Astrocyte of the spinal cord (primary cell): ENCODE data around the gene SF3B4.
"Not testable (repeated sequence)": the region's sequence is repeated elsewhere in the genome, so short reads cannot be mapped to it uniquely, and the experiment has no call there.

ENCODE experiments used
- DNase-seq: peaks from one replicate; pipeline ENCODE4 v3.0.0; 2011; ENCODE audit warnings: low read depth, low spot score
- H3K4me3 ChIP-seq: 2 replicates; pipeline ENCODE4 v1.5.1; 2011; ENCODE audit warnings: low read depth, mild to moderate bottlenecking, low read length, moderate library complexity
- in situ Hi-C: cut with HindIII; loops from 2 replicates; pipeline ENCODE4 v1.10.0; 2017; ENCODE audit warnings: low sequenced_read_pairs
- TF ChIP-seq, protein P1 (sequence below): IDR thresholded peaks from 2 replicates; pipeline ENCODE4 v1.5.1; 2012; ENCODE audit warnings: low read depth, mild to moderate bottlenecking, low read length, inconsistent platforms

Gene SF3B4

DNA sequence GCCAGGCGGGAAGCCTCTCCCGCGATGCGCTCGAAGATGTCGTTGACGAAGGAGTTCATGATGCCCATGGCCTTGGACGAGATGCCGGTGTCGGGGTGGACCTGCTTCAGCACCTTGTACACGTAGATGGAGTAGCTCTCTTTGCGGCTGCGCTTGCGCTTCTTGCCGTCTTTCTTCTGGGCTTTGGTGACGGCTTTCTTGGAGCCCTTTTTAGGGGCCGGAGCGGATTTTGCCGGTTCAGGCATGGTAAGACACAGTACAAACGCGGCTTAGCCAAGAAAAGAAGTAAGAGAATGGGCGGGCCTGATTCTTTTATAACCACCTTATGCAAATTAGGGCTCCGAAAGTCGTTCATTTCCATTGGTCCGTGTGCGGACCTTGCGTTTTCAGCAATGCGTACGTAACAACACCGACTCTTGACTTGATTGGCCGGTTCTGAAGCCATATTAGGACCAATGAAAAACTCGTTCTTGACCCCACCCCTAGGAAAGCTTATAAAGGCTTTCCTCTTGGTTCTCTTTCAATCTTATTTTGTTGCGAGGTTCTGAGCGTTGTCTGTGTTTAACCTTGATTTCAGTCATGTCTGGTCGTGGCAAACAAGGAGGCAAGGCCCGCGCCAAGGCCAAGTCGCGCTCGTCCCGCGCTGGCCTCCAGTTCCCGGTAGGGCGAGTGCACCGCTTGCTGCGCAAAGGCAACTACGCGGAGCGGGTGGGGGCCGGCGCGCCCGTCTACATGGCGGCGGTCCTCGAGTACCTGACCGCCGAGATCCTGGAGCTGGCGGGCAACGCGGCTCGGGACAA lies 41.0 kb downstream of the SF3B4 start:
- H3K4me3 ChIP-seq, result peak overlapping the region; percentile 85
- peak; percentile 99 for DNase-seq
- in situ Hi-C loops, result no loop called here
- TF ChIP-seq, protein P1, sequence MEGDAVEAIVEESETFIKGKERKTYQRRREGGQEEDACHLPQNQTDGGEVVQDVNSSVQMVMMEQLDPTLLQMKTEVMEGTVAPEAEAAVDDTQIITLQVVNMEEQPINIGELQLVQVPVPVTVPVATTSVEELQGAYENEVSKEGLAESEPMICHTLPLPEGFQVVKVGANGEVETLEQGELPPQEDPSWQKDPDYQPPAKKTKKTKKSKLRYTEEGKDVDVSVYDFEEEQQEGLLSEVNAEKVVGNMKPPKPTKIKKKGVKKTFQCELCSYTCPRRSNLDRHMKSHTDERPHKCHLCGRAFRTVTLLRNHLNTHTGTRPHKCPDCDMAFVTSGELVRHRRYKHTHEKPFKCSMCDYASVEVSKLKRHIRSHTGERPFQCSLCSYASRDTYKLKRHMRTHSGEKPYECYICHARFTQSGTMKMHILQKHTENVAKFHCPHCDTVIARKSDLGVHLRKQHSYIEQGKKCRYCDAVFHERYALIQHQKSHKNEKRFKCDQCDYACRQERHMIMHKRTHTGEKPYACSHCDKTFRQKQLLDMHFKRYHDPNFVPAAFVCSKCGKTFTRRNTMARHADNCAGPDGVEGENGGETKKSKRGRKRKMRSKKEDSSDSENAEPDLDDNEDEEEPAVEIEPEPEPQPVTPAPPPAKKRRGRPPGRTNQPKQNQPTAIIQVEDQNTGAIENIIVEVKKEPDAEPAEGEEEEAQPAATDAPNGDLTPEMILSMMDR, result no peak

DNA sequence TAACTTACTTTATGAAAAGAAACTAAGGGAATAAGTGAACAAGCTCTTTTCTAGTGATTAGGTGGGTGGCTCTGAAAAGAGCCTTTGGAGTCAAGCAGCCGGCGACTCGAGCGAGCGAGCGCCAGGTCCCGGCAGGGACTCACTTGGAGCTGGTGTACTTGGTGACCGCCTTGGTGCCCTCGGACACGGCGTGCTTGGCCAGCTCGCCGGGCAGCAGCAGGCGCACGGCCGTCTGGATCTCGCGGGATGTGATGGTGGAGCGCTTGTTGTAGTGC lies 41.5 kb downstream of the SF3B4 start:
- in situ Hi-C loops, DNase-seq: not testable (repeated sequence)
- peak overlapping the region; percentile 85 for H3K4me3 ChIP-seq

DNA sequence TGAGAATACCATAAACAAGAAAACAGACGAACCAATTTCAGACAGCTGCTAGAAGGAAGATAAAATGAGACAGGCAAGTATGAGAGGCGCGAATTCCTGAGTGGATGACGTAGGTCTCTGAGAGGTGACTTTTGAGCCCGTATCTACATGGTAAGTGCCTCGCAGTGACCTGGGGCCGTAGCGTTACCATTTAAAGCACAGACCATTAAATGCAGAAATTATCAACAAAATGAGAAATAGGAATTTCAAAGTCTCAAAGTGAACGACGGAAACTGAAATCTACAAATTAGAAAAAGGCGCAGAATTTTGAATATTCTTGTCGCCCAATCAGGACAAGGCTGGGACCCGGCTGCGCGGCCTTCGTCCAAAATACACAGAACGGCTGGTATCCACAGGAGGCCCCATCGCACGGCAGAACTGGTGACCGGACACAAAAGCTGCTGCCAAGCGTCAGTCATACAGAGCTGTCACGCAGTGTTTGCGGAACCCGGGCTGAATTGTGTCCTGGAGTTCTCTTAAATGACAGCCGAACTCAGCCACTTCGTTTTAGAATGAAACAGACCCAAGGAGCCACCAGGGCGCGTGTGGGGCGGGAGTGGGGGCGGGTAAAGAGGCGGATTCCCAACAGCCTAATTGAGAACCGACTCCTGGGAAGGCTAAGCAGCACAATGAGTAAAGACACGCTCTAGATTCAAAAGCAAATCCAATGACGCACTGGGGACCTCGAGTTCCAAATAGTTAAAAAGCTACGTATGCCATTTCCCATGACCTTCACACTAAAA lies 42.1 kb downstream of the SF3B4 start:
- TF ChIP-seq, protein P1, result no peak
- DNase-seq, result peak; percentile 90
- in situ Hi-C loops, result no loop called here
- H3K4me3 ChIP-seq, result peak overlapping the region; percentile 85

DNA sequence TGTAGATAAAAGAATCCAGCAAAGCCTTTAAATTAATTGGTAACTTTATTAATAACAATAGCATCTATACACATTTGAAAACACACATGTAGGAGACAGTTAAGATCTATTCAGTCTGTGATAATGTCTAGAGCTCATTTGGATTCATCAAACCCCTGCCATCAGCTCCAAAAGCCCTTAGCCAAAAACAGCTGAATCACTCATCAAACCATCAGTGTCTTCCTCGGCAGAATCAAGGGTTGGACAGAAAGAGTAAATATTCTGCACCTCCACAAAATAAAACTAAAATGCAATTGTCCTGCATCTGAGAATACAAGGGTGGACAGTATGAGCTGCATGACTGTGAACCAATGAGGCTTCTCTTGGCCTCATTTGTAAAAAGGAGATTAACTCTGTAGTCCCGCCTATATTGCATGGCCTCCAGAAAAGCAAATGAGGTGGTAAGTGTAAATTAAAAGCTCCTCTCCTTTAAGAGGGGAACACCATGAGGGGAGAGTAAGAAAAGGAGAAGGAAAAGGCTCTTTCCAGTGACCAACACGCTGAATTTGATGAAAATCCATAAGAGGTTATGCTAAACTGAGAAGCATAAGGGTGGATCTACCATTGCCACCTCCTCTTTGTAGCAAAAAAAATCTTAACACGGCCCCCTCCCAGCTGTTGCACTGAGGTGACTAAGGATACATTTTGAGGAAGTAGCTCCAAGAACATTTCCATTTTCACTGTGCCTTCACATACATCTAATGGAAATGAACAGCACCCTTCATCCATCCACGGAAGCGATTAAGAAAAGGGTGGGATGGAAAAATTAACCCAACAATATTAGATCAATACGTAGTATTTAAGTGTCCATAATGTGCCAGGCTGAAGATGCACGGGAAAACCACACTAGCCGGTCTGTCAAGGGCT lies 42.9 kb downstream of the SF3B4 start:
- in situ Hi-C loops, result no loop called here
- TF ChIP-seq, protein P1, result no peak
- peak; percentile 39 for DNase-seq
- H3K4me3 ChIP-seq, result peak overlapping the region; percentile 85

DNA sequence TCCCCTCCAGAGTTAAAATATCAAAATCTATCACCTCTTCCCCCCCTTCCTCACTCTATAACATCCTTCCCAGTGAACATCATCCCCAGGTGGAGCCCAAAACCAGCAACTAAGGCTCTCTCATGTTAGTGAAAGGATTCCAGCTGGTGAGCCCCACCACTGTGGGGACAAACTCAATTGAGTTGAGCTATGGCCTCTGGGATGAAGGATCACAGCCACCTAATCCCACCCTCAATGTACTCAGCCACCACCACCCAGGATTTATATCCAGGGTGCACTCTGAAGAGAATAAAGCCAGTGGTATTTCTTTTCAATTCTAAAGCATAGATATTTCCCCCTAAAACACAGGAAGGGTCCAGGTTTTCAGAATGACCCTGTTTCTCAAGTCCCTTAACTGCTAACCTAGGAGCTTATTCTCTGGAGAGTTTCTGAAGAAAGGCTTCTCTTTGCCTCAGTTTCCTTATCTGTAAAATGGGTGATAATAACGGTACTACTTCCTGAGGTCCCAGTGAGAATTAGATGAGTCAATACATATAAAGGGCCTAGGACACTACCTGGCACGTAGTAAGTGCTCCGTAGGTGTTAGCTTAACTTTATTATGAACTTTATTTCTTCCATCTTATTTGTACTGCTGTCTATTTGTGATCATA lies 43.9 kb downstream of the SF3B4 start:
- DNase-seq, result no peak
- in situ Hi-C loops, result no loop called here
- TF ChIP-seq, protein P1, result no peak
- H3K4me3 ChIP-seq, result no peak overlapping the region

DNA sequence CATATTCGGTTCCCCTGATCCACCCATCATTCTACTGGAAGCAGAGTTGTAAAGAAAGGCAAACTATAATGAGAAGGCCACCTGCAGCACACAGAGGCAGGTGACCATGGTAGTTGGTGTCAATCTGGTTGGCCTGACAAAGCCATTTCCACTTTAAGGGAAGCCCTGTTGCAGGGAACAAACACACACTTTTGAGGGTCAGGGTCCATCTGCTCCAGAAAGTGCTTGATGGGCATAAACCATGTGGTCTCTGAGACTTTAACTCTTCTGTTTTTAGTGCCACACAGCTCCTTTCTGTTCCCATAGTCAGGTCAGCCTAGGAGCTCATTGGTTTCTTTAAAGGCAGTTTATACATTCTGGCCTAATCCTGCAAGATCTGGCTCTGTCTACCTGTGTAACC lies 45.7 kb downstream of the SF3B4 start:
- H3K4me3 ChIP-seq, result no peak overlapping the region
- DNase-seq, result no peak
- in situ Hi-C loops, result no loop called here
- TF ChIP-seq, protein P1, result no peak
